HG03520 (cell line): ENCODE measurements around the gene CAB39.

Experiments
- ATAC-seq: cut with Tn5 transposase; IDR thresholded peaks from one replicate; pipeline ENCODE4 v1.9.1; 2021; ENCODE audit warnings: mild to moderate bottlenecking, moderate library complexity; ENCODE audit not compliant: unreplicated experiment

CAB39 gene

GRCh38 chr2:230811508-230811907, 98.9 kb downstream of the CAB39 start:
- ATAC-seq, result no peak

GRCh38 chr2:230812033-230812432, 99.4 kb downstream of the CAB39 start:
- no peak for ATAC-seq

- ATAC-seq, result no peak
Measured at GRCh38 chr2:230814616-230815015, 102.0 kb downstream of the CAB39 start.

GRCh38 chr2:230815088-230815487, 102.4 kb downstream of the CAB39 start:
- no peak for ATAC-seq

- ATAC-seq, result no peak
Measured at GRCh38 chr2:230816735-230817134, 104.1 kb downstream of the CAB39 start.

GRCh38 chr2:230819433-230819832, 106.8 kb downstream of the CAB39 start:
- ATAC-seq, result no peak

GRCh38 chr2:230821261-230821990, 108.8 kb downstream of the CAB39 start:
- no peak for ATAC-seq

GRCh38 chr2:230821991-230822520, 109.4 kb downstream of the CAB39 start:
- ATAC-seq, result no peak

GRCh38 chr2:230823264-230823964, 110.8 kb downstream of the CAB39 start:
- ATAC-seq, result no peak

GRCh38 chr2:230824406-230824978, 111.8 kb downstream of the CAB39 start:
- no peak for ATAC-seq

- no peak for ATAC-seq
Measured at GRCh38 chr2:230825354-230825753, 112.7 kb downstream of the CAB39 start.

GRCh38 chr2:230827774-230828271, 115.2 kb downstream of the CAB39 start:
- no peak for ATAC-seq

- ATAC-seq, result no peak
Measured at GRCh38 chr2:230828272-230828961, 115.8 kb downstream of the CAB39 start.

GRCh38 chr2:230829293-230829692, 116.7 kb downstream of the CAB39 start:
- no peak for ATAC-seq

GRCh38 chr2:230829959-230830358, 117.3 kb downstream of the CAB39 start:
- no peak for ATAC-seq

- ATAC-seq, result no peak
Measured at GRCh38 chr2:230830428-230830827, 117.8 kb downstream of the CAB39 start.

- no peak for ATAC-seq
Measured at GRCh38 chr2:230840301-230840700, 127.7 kb downstream of the CAB39 start.

- no peak for ATAC-seq
Measured at GRCh38 chr2:230842473-230842872, 129.8 kb downstream of the CAB39 start.

GRCh38 chr2:230843132-230843531, 130.5 kb downstream of the CAB39 start:
- ATAC-seq, result no peak

GRCh38 chr2:230846360-230846759, 133.7 kb downstream of the CAB39 start:
- ATAC-seq, result no peak

GRCh38 chr2:230847883-230848388, 135.3 kb downstream of the CAB39 start:
- peak; percentile 89 for ATAC-seq
